GM18526 (cell line): ENCODE data around the gene RSRC1.

Experiments
- POLR2A ChIP-seq: IDR thresholded peaks from 3 replicates; pipeline ENCODE4 v1.6.1; 2011; ENCODE audit not compliant: insufficient read length; ENCODE audit errors: extremely low read depth

Gene RSRC1

GRCh38 chr3:158097081-158097592 lies 12.8 kb upstream of the RSRC1 start:
- no peak for TF ChIP-seq POLR2A

GRCh38 chr3:158097593-158098308 lies 12.1 kb upstream of the RSRC1 start:
- peak; percentile 56 for TF ChIP-seq POLR2A

- no peak for TF ChIP-seq POLR2A
Observed at GRCh38 chr3:158098309-158098639, 11.6 kb upstream of the RSRC1 start.

- TF ChIP-seq POLR2A: no peak
Observed at GRCh38 chr3:158098834-158099424, 11.0 kb upstream of the RSRC1 start.

GRCh38 chr3:158100681-158101080 lies 9.2 kb upstream of the RSRC1 start:
- no peak for TF ChIP-seq POLR2A

- TF ChIP-seq POLR2A: no peak
Observed at GRCh38 chr3:158101335-158102241, 8.3 kb upstream of the RSRC1 start.

GRCh38 chr3:158102242-158103080 lies 7.4 kb upstream of the RSRC1 start:
- no peak for TF ChIP-seq POLR2A

- no peak for TF ChIP-seq POLR2A
Observed at GRCh38 chr3:158103081-158103886, 6.6 kb upstream of the RSRC1 start.

- TF ChIP-seq POLR2A: no peak
Observed at GRCh38 chr3:158103887-158104327, 6.0 kb upstream of the RSRC1 start.

GRCh38 chr3:158104431-158104921 lies 5.4 kb upstream of the RSRC1 start:
- no peak for TF ChIP-seq POLR2A

GRCh38 chr3:158105119-158105709 lies 4.7 kb upstream of the RSRC1 start:
- no peak for TF ChIP-seq POLR2A

GRCh38 chr3:158105710-158106253 lies 4.1 kb upstream of the RSRC1 start:
- no peak for TF ChIP-seq POLR2A

- no peak for TF ChIP-seq POLR2A
Observed at GRCh38 chr3:158106766-158107471, 3.0 kb upstream of the RSRC1 start.
